Measurements from ENCODE around the gene GNMT.
"Not testable (repeated sequence)": the region's sequence is repeated elsewhere in the genome, so short reads cannot be mapped to it uniquely, and the experiment has no call there.

The GNMT gene

GRCh38 chr6:42979523-42980177 is 19.1 kb downstream of the GNMT start:
- Mint-ChIP-seq H3K4me1 (ENCODE audit: low read depth) (peaks cover 49% of the 10 kb centered on the region), H3K9me3 (ENCODE audit: low read depth) (no peaks in the 10 kb centered on the region), H3K27me3 (no peaks in the 10 kb centered on the region), H3K36me3 (peaks cover 3% of the 10 kb centered on the region), H3K4me3 (peak overlapping the region; percentile 92), H3K27ac (peak overlapping the region; percentile 98)

- H3K9me3 Mint-ChIP-seq (ENCODE audit: low read depth), result no peaks in the 10 kb centered on the region
- peaks cover 53% of the 10 kb centered on the region for H3K4me1 Mint-ChIP-seq (ENCODE audit: low read depth)
- no peaks in the 10 kb centered on the region for H3K27me3 Mint-ChIP-seq
- peak overlapping the region; percentile 29 for H3K27ac Mint-ChIP-seq
- no peak overlapping the region for H3K4me3 Mint-ChIP-seq
- peaks cover 2% of the 10 kb centered on the region for H3K36me3 Mint-ChIP-seq
These were observed 21.3 kb downstream of the GNMT start for GRCh38 chr6:42981836-42982235.

- no peaks in the 10 kb centered on the region for H3K36me3 Mint-ChIP-seq
- H3K27me3 Mint-ChIP-seq, result no peaks in the 10 kb centered on the region
- peak within 1 kb of the TSS; percentile 93 for H3K4me3 Mint-ChIP-seq
- no peaks in the 10 kb centered on the region for H3K9me3 Mint-ChIP-seq (ENCODE audit: low read depth)
- peaks cover 61% of the 10 kb centered on the region for H3K4me1 Mint-ChIP-seq (ENCODE audit: low read depth)
- H3K27ac Mint-ChIP-seq, result peak within 1 kb of the TSS; percentile 89
These were observed 23.7 kb downstream of the GNMT start, which contains the start of gene PPP2R5D for GRCh38 chr6:42984001-42984923. TSS of gene PPP2R5D (plus strand) at chr6:42984570. CDS start at chr6:42984678, 108 bp downstream.

- no peaks in the 10 kb centered on the region for H3K36me3 Mint-ChIP-seq
- peaks cover 53% of the 10 kb centered on the region for H3K4me1 Mint-ChIP-seq (ENCODE audit: low read depth)
- H3K9me3 Mint-ChIP-seq (ENCODE audit: low read depth), result no peaks in the 10 kb centered on the region
- no peaks in the 10 kb centered on the region for H3K27me3 Mint-ChIP-seq
- H3K4me3 Mint-ChIP-seq, result peak overlapping the region; percentile 93
- H3K27ac Mint-ChIP-seq, result peak overlapping the region; percentile 81
These were observed 24.4 kb downstream of the GNMT start for GRCh38 chr6:42984924-42985475.

- no peaks in the 10 kb centered on the region for H3K27me3 Mint-ChIP-seq
- peaks cover 49% of the 10 kb centered on the region for H3K4me1 Mint-ChIP-seq (ENCODE audit: low read depth)
- H3K4me3 Mint-ChIP-seq, result peak overlapping the region; percentile 14
- H3K27ac Mint-ChIP-seq, result no peak overlapping the region
- no peaks in the 10 kb centered on the region for H3K9me3 Mint-ChIP-seq (ENCODE audit: low read depth)
- no peaks in the 10 kb centered on the region for H3K36me3 Mint-ChIP-seq
These were observed 27.2 kb downstream of the GNMT start for GRCh38 chr6:42987533-42988451.

GRCh38 chr6:42988486-42989020 is 28.0 kb downstream of the GNMT start:
- Mint-ChIP-seq H3K27ac (no peak overlapping the region), H3K4me1 (ENCODE audit: low read depth) (peaks cover 51% of the 10 kb centered on the region), H3K9me3 (ENCODE audit: low read depth) (no peaks in the 10 kb centered on the region), H3K36me3 (peaks cover 2% of the 10 kb centered on the region), H3K4me3 (no peak overlapping the region), H3K27me3 (no peaks in the 10 kb centered on the region)

GRCh38 chr6:42989923-42990322 is 29.4 kb downstream of the GNMT start:
- Mint-ChIP-seq H3K4me3 (no peak overlapping the region), H3K27ac (no peak overlapping the region), H3K36me3 (peaks cover 3% of the 10 kb centered on the region), H3K4me1 (ENCODE audit: low read depth) (peaks cover 45% of the 10 kb centered on the region), H3K27me3 (no peaks in the 10 kb centered on the region), H3K9me3 (ENCODE audit: low read depth) (no peaks in the 10 kb centered on the region)

- Mint-ChIP-seq H3K27me3 (no peaks in the 10 kb centered on the region), H3K4me1 (ENCODE audit: low read depth) (peaks cover 13% of the 10 kb centered on the region), H3K36me3 (peaks cover 3% of the 10 kb centered on the region), H3K27ac (no peak overlapping the region), H3K9me3 (ENCODE audit: low read depth) (no peaks in the 10 kb centered on the region), H3K4me3 (no peak overlapping the region)
These were observed 32.9 kb downstream of the GNMT start for GRCh38 chr6:42993445-42993844.

GRCh38 chr6:42996513-42996912 is 36.0 kb downstream of the GNMT start:
- Mint-ChIP-seq H3K9me3 (ENCODE audit: low read depth) (no peaks in the 10 kb centered on the region), H3K36me3 (peaks cover 3% of the 10 kb centered on the region), H3K4me3 (no peak overlapping the region), H3K27ac (no peak overlapping the region), H3K4me1 (ENCODE audit: low read depth) (peaks cover 4% of the 10 kb centered on the region), H3K27me3 (no peaks in the 10 kb centered on the region)

- not testable (repeated sequence) for H3K4me1 Mint-ChIP-seq (ENCODE audit: low read depth); H3K36me3 Mint-ChIP-seq; H3K27ac Mint-ChIP-seq; H3K27me3 Mint-ChIP-seq; H3K4me3 Mint-ChIP-seq; H3K9me3 Mint-ChIP-seq (ENCODE audit: low read depth)
These were observed 37.7 kb downstream of the GNMT start for GRCh38 chr6:42998205-42998604.

- H3K9me3 Mint-ChIP-seq (ENCODE audit: low read depth), result no peaks in the 10 kb centered on the region
- H3K27me3 Mint-ChIP-seq, result no peaks in the 10 kb centered on the region
- H3K4me1 Mint-ChIP-seq (ENCODE audit: low read depth), result peaks cover 3% of the 10 kb centered on the region
- no peak overlapping the region for H3K27ac Mint-ChIP-seq
- peaks cover 2% of the 10 kb centered on the region for H3K36me3 Mint-ChIP-seq
- no peak overlapping the region for H3K4me3 Mint-ChIP-seq
These were observed 41.3 kb downstream of the GNMT start for GRCh38 chr6:43001843-43002242.

- Mint-ChIP-seq H3K27ac (no peak overlapping the region), H3K4me1 (ENCODE audit: low read depth) (peaks cover 2% of the 10 kb centered on the region), H3K9me3 (ENCODE audit: low read depth) (no peaks in the 10 kb centered on the region), H3K4me3 (no peak overlapping the region), H3K27me3 (no peaks in the 10 kb centered on the region), H3K36me3 (peaks cover 2% of the 10 kb centered on the region)
These were observed 45.3 kb downstream of the GNMT start for GRCh38 chr6:43005844-43006243.

GRCh38 chr6:43006251-43006650 is 45.7 kb downstream of the GNMT start:
- H3K4me3 Mint-ChIP-seq, result no peak overlapping the region
- H3K27me3 Mint-ChIP-seq, result no peaks in the 10 kb centered on the region
- H3K27ac Mint-ChIP-seq, result no peak overlapping the region
- H3K36me3 Mint-ChIP-seq, result peaks cover 2% of the 10 kb centered on the region
- no peaks in the 10 kb centered on the region for H3K9me3 Mint-ChIP-seq (ENCODE audit: low read depth)
- H3K4me1 Mint-ChIP-seq (ENCODE audit: low read depth), result peaks cover 2% of the 10 kb centered on the region

- H3K4me1 Mint-ChIP-seq (ENCODE audit: low read depth), result peaks cover 9% of the 10 kb centered on the region
- peaks cover 2% of the 10 kb centered on the region for H3K36me3 Mint-ChIP-seq
- H3K9me3 Mint-ChIP-seq (ENCODE audit: low read depth), result no peaks in the 10 kb centered on the region
These were observed 46.6 kb downstream of the GNMT start for GRCh38 chr6:43007126-43007525.

More at GRCh38 chr6:43007126-43007525, 46.6 kb downstream of the GNMT start:
- no peaks in the 10 kb centered on the region for H3K27me3 Mint-ChIP-seq
- no peak overlapping the region for H3K27ac Mint-ChIP-seq
- H3K4me3 Mint-ChIP-seq, result no peak overlapping the region

Data from activated naive CD8-positive, alpha-beta T cell (primary cell).